DND-41 (cell line): Measurements from ENCODE around the gene CXCL10.

Experiments used
- CTCF ChIP-seq: IDR thresholded peaks from 2 replicates; pipeline ENCODE4 v1.5.1; 2012; ENCODE audit warnings: borderline replicate concordance, low read length, moderate library complexity, mild to moderate bottlenecking; ENCODE audit not compliant: poor library complexity, severe bottlenecking; ENCODE audit errors: extremely low read depth
- EZH2 ChIP-seq: IDR thresholded peaks from 3 replicates; pipeline ENCODE4 v1.6.1; 2012; ENCODE audit warnings: borderline replicate concordance, low read depth, mild to moderate bottlenecking, moderate library complexity, low read length, inconsistent platforms; ENCODE audit not compliant: severe bottlenecking

GRCh38 chr4:75973766-75974165 is 49.5 kb downstream of the CXCL10 start:
- TF ChIP-seq CTCF (no peak), EZH2 (no peak)
